Right hindlimb (tissue), 1 donor: ENCODE measurements around the gene ODAD3.

ENCODE experiments used
- DNase-seq: peaks from one replicate; pipeline ENCODE4 v3.0.0-alpha.2; 2018

ODAD3 gene

GRCh38 chr19:11373885-11374432, 61.0 kb downstream of the ODAD3 start:
- DNase-seq = no peak

- DNase-seq = no peak
Observed at GRCh38 chr19:11373166-11373884, 61.6 kb downstream of the ODAD3 start.

GRCh38 chr19:11370744-11371143, 64.2 kb downstream of the ODAD3 start:
- DNase-seq = no peak
